ENCODE measurements around the gene DAAM1.

GRCh38 chr14:59370158-59370742 is 181.8 kb downstream of the DAAM1 start:
- TF ChIP-seq ARNTL (CRISPR knock-in tag; IDR thresholded peaks at IDR 0.05; ENCODE audit: borderline replicate concordance, low read depth) (no peak), TCF4 (CRISPR knock-in tag; IDR thresholded peaks at IDR 0.05; ENCODE audit: borderline replicate concordance) (no peak), ZFP3 (CRISPR knock-in tag; IDR thresholded peaks at IDR 0.05) (no peak)

All from SK-N-SH treated with all-trans-retinoic acid at 6 μM for 48 hours (cell line).